HepG2 (cell line): ENCODE data around the gene ATRN. TPM values are rescaled to one million over a fixed set of nuclear protein-coding genes. Genes with fewer than 3 reads are reported as not detected.

Experiments used
- CHCHD3 ChIP-seq: sonication (generic); formaldehyde crosslinking; IDR thresholded peaks from 2 replicates; pipeline ENCODE4 v1.8.0; 2022; ENCODE audit warnings: mild to moderate bottlenecking, missing genetic modification reagents, moderate library complexity
- FOXK1 ChIP-seq: sonication (generic); formaldehyde crosslinking; IDR thresholded peaks from 2 replicates; pipeline ENCODE4 v1.4.0; 2020; ENCODE audit warnings: low read depth, missing genetic modification reagents, borderline replicate concordance
- NPAS2 ChIP-seq: sonication (generic); formaldehyde crosslinking; IDR thresholded peaks from 2 replicates; pipeline ENCODE4 v1.8.0; 2022; ENCODE audit warnings: mild to moderate bottlenecking, missing genetic modification reagents, borderline replicate concordance
- RXRA ChIP-seq: sonication (generic); formaldehyde crosslinking; IDR thresholded peaks from 2 replicates; pipeline ENCODE4 v1.5.1; 2020; ENCODE audit warnings: missing genetic modification reagents
- TEAD3 ChIP-seq: optimal IDR thresholded peaks from 2 replicates; pipeline ENCODE3; 2016; ENCODE audit warnings: borderline replicate concordance
- ZNF101 ChIP-seq: sonication (generic); formaldehyde crosslinking; IDR thresholded peaks from 2 replicates; pipeline ENCODE4 v1.4.0; 2020; ENCODE audit warnings: mild to moderate bottlenecking, low read depth, missing genetic modification reagents, borderline replicate concordance
- ZNF232 ChIP-seq: sonication (generic); formaldehyde crosslinking; IDR thresholded peaks from 2 replicates; pipeline ENCODE4 v1.4.0; 2020; ENCODE audit warnings: missing genetic modification reagents, borderline replicate concordance
- ZNF256 ChIP-seq: sonication (generic); formaldehyde crosslinking; conservative IDR thresholded peaks from 2 replicates; pipeline ENCODE4 v1.4.0; 2020; ENCODE audit warnings: missing genetic modification reagents
- ZNF441 ChIP-seq: sonication (generic); formaldehyde crosslinking; IDR thresholded peaks from 2 replicates; pipeline ENCODE4 v1.7.0; 2021; ENCODE audit warnings: missing genetic modification reagents, borderline replicate concordance
- ZNF776 ChIP-seq: sonication (generic); formaldehyde crosslinking; IDR thresholded peaks from 2 replicates; pipeline ENCODE4 v1.4.0; 2020; ENCODE audit warnings: mild to moderate bottlenecking, missing genetic modification reagents
- polyA plus RNA-seq, 8 experiments: library from polyadenylated mRNA; depleted of rRNA in 3 of 8; stranded (reverse) in 7 of 8; unstranded in 1 of 8; fragments of >200 nt; fragmentation: Illumina TruSeq in 4 of 8; extraction: Trizol in 4 of 8; gene quantifications; 2 replicates each; pipeline versions ENCODE4 v1.2.1 to v1.2.3, GENCODE V29; 2011 to 2016; ENCODE audit warnings: low read depth in 4 of 8, missing spikeins in 1 of 8, mixed read lengths in 1 of 8; ENCODE audit not compliant: insufficient read depth in 1 of 8
- total RNA-seq, 5 experiments: library from RNA; depleted of rRNA; stranded (reverse); fragments of >200 nt; fragmentation: Illumina TruSeq; extraction: Trizol; gene quantifications; 2 replicates each; pipeline ENCODE4 v1.2.3, GENCODE V29; 2016; ENCODE audit warnings: low read depth in 1 of 5
- TF ChIP-seq, protein P1 (sequence below): sonication (generic); formaldehyde crosslinking; IDR thresholded peaks from 2 replicates; pipeline ENCODE4 v1.4.0; 2020; ENCODE audit warnings: missing genetic modification reagents, borderline replicate concordance
- TF ChIP-seq, protein P2 (sequence below): sonication (generic); formaldehyde crosslinking; IDR thresholded peaks from 2 replicates; pipeline ENCODE4 v1.8.0; 2023; ENCODE audit warnings: mild to moderate bottlenecking, missing genetic modification reagents
- TF ChIP-seq, protein P3 (sequence below): sonication (generic); formaldehyde crosslinking; IDR thresholded peaks from 2 replicates; pipeline ENCODE4 v1.5.1; 2020; ENCODE audit warnings: mild to moderate bottlenecking, missing genetic modification reagents
- TF ChIP-seq, protein P4 (sequence below): sonication (generic); formaldehyde crosslinking; IDR thresholded peaks from 2 replicates; pipeline ENCODE4 v1.4.0; 2020; ENCODE audit warnings: missing genetic modification reagents

Gene ATRN
- total and polyA plus RNA-seq, 2 of the 13 experiments (the other 11 are each of a cell fraction or from before 2014, with no cell fraction given) = 44.2 to 81.1 TPM

DNA sequence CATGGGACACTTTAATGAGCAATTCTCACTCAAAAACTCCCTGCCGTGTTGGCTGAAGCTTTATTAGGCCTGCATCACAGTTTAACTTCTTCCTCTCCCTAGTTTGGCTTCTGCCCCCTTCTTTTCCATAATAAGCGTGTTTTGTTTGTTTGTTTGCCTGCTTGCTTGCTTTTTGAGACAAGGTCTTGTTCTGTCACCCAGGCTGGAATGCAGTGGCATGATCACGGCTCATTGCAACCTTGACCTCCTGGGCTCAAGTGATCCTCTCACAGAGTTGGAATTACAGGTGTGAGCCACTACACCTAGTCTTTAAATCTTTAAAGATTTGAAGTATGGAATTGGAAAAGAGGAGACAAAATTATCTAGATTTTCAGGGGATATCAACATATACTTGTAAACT is 38.0 kb upstream of the ATRN start (continued):
- TF ChIP-seq ZNF776 (CRISPR knock-in tag) = no peak
- TF ChIP-seq, protein P1, sequence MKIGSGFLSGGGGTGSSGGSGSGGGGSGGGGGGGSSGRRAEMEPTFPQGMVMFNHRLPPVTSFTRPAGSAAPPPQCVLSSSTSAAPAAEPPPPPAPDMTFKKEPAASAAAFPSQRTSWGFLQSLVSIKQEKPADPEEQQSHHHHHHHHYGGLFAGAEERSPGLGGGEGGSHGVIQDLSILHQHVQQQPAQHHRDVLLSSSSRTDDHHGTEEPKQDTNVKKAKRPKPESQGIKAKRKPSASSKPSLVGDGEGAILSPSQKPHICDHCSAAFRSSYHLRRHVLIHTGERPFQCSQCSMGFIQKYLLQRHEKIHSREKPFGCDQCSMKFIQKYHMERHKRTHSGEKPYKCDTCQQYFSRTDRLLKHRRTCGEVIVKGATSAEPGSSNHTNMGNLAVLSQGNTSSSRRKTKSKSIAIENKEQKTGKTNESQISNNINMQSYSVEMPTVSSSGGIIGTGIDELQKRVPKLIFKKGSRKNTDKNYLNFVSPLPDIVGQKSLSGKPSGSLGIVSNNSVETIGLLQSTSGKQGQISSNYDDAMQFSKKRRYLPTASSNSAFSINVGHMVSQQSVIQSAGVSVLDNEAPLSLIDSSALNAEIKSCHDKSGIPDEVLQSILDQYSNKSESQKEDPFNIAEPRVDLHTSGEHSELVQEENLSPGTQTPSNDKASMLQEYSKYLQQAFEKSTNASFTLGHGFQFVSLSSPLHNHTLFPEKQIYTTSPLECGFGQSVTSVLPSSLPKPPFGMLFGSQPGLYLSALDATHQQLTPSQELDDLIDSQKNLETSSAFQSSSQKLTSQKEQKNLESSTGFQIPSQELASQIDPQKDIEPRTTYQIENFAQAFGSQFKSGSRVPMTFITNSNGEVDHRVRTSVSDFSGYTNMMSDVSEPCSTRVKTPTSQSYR (CRISPR knock-in tag) = no peak
- TF ChIP-seq, protein P2, sequence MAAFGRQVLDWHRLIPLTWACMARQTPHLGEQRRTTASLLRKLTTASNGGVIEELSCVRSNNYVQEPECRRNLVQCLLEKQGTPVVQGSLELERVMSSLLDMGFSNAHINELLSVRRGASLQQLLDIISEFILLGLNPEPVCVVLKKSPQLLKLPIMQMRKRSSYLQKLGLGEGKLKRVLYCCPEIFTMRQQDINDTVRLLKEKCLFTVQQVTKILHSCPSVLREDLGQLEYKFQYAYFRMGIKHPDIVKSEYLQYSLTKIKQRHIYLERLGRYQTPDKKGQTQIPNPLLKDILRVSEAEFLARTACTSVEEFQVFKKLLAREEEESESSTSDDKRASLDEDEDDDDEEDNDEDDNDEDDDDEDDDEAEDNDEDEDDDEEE = no peak
- TF ChIP-seq ZNF441 (CRISPR knock-in tag) = no peak
- TF ChIP-seq ZNF101 = no peak
- TF ChIP-seq, protein P3, sequence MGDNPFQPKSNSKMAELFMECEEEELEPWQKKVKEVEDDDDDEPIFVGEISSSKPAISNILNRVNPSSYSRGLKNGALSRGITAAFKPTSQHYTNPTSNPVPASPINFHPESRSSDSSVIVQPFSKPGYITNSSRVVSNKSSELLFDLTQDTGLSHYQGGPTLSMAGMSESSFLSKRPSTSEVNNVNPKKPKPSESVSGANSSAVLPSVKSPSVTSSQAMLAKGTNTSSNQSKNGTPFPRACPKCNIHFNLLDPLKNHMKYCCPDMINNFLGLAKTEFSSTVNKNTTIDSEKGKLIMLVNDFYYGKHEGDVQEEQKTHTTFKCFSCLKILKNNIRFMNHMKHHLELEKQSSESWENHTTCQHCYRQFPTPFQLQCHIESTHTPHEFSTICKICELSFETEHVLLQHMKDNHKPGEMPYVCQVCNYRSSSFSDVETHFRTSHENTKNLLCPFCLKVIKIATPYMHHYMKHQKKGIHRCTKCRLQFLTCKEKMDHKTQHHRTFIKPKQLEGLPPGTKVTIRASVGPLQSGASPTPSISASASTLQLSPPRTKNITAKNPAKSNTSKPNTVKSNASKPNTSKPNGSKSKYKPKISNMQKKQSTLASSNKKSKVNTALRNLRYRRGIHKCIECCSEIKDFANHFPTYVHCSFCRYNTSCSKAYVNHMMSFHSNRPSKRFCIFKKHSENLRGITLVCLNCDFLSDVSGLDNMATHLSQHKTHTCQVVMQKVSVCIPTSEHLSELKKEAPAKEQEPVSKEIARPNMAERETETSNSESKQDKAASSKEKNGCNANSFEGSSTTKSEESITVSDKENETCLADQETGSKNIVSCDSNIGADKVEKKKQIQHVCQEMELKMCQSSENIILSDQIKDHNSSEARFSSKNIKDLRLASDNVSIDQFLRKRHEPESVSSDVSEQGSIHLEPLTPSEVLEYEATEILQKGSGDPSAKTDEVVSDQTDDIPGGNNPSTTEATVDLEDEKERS (CRISPR knock-in tag) = no peak
- TF ChIP-seq, protein P4, sequence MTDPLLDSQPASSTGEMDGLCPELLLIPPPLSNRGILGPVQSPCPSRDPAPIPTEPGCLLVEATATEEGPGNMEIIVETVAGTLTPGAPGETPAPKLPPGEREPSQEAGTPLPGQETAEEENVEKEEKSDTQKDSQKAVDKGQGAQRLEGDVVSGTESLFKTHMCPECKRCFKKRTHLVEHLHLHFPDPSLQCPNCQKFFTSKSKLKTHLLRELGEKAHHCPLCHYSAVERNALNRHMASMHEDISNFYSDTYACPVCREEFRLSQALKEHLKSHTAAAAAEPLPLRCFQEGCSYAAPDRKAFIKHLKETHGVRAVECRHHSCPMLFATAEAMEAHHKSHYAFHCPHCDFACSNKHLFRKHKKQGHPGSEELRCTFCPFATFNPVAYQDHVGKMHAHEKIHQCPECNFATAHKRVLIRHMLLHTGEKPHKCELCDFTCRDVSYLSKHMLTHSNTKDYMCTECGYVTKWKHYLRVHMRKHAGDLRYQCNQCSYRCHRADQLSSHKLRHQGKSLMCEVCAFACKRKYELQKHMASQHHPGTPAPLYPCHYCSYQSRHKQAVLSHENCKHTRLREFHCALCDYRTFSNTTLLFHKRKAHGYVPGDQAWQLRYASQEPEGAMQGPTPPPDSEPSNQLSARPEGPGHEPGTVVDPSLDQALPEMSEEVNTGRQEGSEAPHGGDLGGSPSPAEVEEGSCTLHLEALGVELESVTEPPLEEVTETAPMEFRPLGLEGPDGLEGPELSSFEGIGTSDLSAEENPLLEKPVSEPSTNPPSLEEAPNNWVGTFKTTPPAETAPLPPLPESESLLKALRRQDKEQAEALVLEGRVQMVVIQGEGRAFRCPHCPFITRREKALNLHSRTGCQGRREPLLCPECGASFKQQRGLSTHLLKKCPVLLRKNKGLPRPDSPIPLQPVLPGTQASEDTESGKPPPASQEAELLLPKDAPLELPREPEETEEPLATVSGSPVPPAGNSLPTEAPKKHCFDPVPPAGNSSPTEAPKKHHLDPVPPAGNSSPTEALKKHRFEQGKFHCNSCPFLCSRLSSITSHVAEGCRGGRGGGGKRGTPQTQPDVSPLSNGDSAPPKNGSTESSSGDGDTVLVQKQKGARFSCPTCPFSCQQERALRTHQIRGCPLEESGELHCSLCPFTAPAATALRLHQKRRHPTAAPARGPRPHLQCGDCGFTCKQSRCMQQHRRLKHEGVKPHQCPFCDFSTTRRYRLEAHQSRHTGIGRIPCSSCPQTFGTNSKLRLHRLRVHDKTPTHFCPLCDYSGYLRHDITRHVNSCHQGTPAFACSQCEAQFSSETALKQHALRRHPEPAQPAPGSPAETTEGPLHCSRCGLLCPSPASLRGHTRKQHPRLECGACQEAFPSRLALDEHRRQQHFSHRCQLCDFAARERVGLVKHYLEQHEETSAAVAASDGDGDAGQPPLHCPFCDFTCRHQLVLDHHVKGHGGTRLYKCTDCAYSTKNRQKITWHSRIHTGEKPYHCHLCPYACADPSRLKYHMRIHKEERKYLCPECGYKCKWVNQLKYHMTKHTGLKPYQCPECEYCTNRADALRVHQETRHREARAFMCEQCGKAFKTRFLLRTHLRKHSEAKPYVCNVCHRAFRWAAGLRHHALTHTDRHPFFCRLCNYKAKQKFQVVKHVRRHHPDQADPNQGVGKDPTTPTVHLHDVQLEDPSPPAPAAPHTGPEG (CRISPR knock-in tag) = no peak
- TF ChIP-seq TEAD3 (CRISPR knock-in tag) = peak; percentile 96
- TF ChIP-seq ZNF256 (CRISPR knock-in tag) = no peak
- TF ChIP-seq CHCHD3 (CRISPR knock-in tag) = no peak
- TF ChIP-seq FOXK1 (CRISPR knock-in tag) = 0 out of 2 replicates have a peak, but pooled peaks have one; percentile 10
- 0 out of 2 replicates have a peak, but pooled peaks have one; percentile 49 for TF ChIP-seq ZNF232 (CRISPR knock-in tag)
- TF ChIP-seq NPAS2 (CRISPR knock-in tag) = no peak
- no peak; the same call in 1 of the 2 replicates for TF ChIP-seq RXRA
